Measurements from ENCODE around the gene CEP57.
A peak's percentile ranks its signal among the peaks of the same experiment; 100 is the strongest.
"Not testable (repeated sequence)": the region's sequence is repeated elsewhere in the genome, so short reads cannot be mapped to it uniquely, and the experiment has no call there.

CEP57 gene

GRCh38 chr11:95799546-95799945 lies 9.2 kb downstream of the CEP57 start:
- no peak for DNase-seq (ENCODE audit: low spot score)

GRCh38 chr11:95800438-95800837 lies 10.1 kb downstream of the CEP57 start:
- no peak for DNase-seq (ENCODE audit: low spot score)

GRCh38 chr11:95802806-95803205 lies 12.5 kb downstream of the CEP57 start:
- no peak for DNase-seq (ENCODE audit: low spot score)

- no peak for DNase-seq (ENCODE audit: low spot score)
Measured at GRCh38 chr11:95803973-95804372, 13.7 kb downstream of the CEP57 start.

- DNase-seq (ENCODE audit: low spot score) = no peak
Measured at GRCh38 chr11:95805869-95806268, 15.6 kb downstream of the CEP57 start.

GRCh38 chr11:95806464-95806863 lies 16.2 kb downstream of the CEP57 start:
- DNase-seq (ENCODE audit: low spot score) = not testable (repeated sequence)

- not testable (repeated sequence) for DNase-seq (ENCODE audit: low spot score)
Measured at GRCh38 chr11:95811052-95811451, 20.8 kb downstream of the CEP57 start.

- no peak for DNase-seq (ENCODE audit: low spot score)
Measured at GRCh38 chr11:95816037-95816436, 25.7 kb downstream of the CEP57 start.

GRCh38 chr11:95821640-95822039 lies 31.3 kb downstream of the CEP57 start:
- DNase-seq (ENCODE audit: low spot score) = peak; percentile 37

- no peak for DNase-seq (ENCODE audit: low spot score)
Measured at GRCh38 chr11:95827696-95828095, 37.4 kb downstream of the CEP57 start.

- peak; percentile 16 for DNase-seq (ENCODE audit: low spot score)
Measured at GRCh38 chr11:95829580-95830259, 39.4 kb downstream of the CEP57 start.

GRCh38 chr11:95831198-95831883 lies 41.0 kb downstream of the CEP57 start:
- DNase-seq (ENCODE audit: low spot score) = no peak

GRCh38 chr11:95832763-95833162 lies 42.5 kb downstream of the CEP57 start:
- no peak for DNase-seq (ENCODE audit: low spot score)

GRCh38 chr11:95833378-95833777 lies 43.1 kb downstream of the CEP57 start:
- DNase-seq (ENCODE audit: low spot score) = no peak

- no peak for DNase-seq (ENCODE audit: low spot score)
Measured at GRCh38 chr11:95835351-95835750, 45.1 kb downstream of the CEP57 start.

GRCh38 chr11:95835768-95836488 lies 45.6 kb downstream of the CEP57 start:
- peak; percentile 84 for DNase-seq (ENCODE audit: low spot score)

GRCh38 chr11:95845167-95845566 lies 54.9 kb downstream of the CEP57 start:
- no peak for DNase-seq (ENCODE audit: low spot score)

GRCh38 chr11:95849087-95849825 lies 59.0 kb downstream of the CEP57 start:
- peak; percentile 81 for DNase-seq (ENCODE audit: low spot score)

GRCh38 chr11:95850137-95850536 lies 59.8 kb downstream of the CEP57 start:
- DNase-seq (ENCODE audit: low spot score) = no peak

GRCh38 chr11:95853138-95853537 lies 62.8 kb downstream of the CEP57 start:
- no peak for DNase-seq (ENCODE audit: low spot score)

- no peak for DNase-seq (ENCODE audit: low spot score)
Measured at GRCh38 chr11:95853862-95854261, 63.6 kb downstream of the CEP57 start.

GRCh38 chr11:95854362-95854761 lies 64.1 kb downstream of the CEP57 start:
- not testable (repeated sequence) for DNase-seq (ENCODE audit: low spot score)
